ENCODE results near the gene CASP2. TPM values are rescaled to one million over a fixed set of nuclear protein-coding genes. Genes with fewer than 3 reads are reported as not detected.

Gene CASP2
- polyA plus RNA-seq (2012; ENCODE audit: missing spikeins): 21.0 TPM

GRCh38 chr7:143287935-143288826 lies at the start of gene CASP2:
CASP2 (plus strand) TSS chr7:143288351; CDS start chr7:143288456, 105 bp downstream.
- FAIRE-seq (peak; percentile 95), DNase-seq (ENCODE audit: insufficient read length) (peak; percentile 99)
- TF ChIP-seq POLR2A (IDR thresholded peaks at IDR 0.05; ENCODE audit: low read depth, low read length) (peak; percentile 78; the same call in 1 of the 2 replicates), TAF1 (IDR thresholded peaks at IDR 0.05; ENCODE audit: borderline replicate concordance, low read depth, low read length) (peak; percentile 79), POLR2AphosphoS5 (IDR thresholded peaks at IDR 0.05; ENCODE audit: low read depth, low read length) (peak; percentile 75)

- no peak for FAIRE-seq
- no peak for DNase-seq (ENCODE audit: insufficient read length)
- TF ChIP-seq POLR2AphosphoS5 (IDR thresholded peaks at IDR 0.05; ENCODE audit: low read depth, low read length): no peak
- no peak for TF ChIP-seq POLR2A (IDR thresholded peaks at IDR 0.05; ENCODE audit: low read depth, low read length)
These were observed 48.3 kb upstream of the CASP2 start for GRCh38 chr7:143239813-143240212.

- FAIRE-seq (peak; percentile 30), DNase-seq (ENCODE audit: insufficient read length) (peak; percentile 13)
- TF ChIP-seq POLR2A (IDR thresholded peaks at IDR 0.05; ENCODE audit: low read depth, low read length): no peak
- TF ChIP-seq TAF1 (IDR thresholded peaks at IDR 0.05; ENCODE audit: borderline replicate concordance, low read depth, low read length): no peak
- no peak for TF ChIP-seq POLR2AphosphoS5 (IDR thresholded peaks at IDR 0.05; ENCODE audit: low read depth, low read length)
These were observed 47.6 kb upstream of the CASP2 start for GRCh38 chr7:143240291-143241168.

DNA sequence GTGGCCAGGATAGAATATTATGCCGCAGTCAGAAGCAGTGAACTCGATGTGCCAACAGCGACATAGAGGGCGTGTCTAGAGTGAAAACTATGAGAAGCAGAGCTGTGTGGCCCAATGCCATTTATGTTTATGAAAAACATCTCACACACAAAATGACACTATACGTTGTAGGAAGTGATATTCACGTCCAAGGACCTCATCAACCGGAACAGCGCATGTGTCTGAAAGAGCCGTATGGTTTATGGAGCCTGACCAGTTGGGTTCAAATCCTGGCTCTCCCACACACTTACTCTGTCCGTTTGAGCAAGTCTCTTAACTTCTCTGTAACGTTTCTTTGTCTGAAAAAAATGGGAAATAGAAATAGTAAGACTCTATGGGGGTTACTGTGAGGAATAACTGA lies 45.8 kb upstream of the CASP2 start:
- no peak for TF ChIP-seq POLR2A (IDR thresholded peaks at IDR 0.05; ENCODE audit: low read depth, low read length)
- TF ChIP-seq POLR2AphosphoS5 (IDR thresholded peaks at IDR 0.05; ENCODE audit: low read depth, low read length): no peak
- TF ChIP-seq TAF1 (IDR thresholded peaks at IDR 0.05; ENCODE audit: borderline replicate concordance, low read depth, low read length): no peak
- FAIRE-seq: no peak

GRCh38 chr7:143243111-143243510 lies 45.0 kb upstream of the CASP2 start:
- no peak for DNase-seq (ENCODE audit: insufficient read length)

More for the DNA sequence above, 45.8 kb upstream of the CASP2 start:
- DNase-seq (ENCODE audit: insufficient read length): no peak

DNA sequence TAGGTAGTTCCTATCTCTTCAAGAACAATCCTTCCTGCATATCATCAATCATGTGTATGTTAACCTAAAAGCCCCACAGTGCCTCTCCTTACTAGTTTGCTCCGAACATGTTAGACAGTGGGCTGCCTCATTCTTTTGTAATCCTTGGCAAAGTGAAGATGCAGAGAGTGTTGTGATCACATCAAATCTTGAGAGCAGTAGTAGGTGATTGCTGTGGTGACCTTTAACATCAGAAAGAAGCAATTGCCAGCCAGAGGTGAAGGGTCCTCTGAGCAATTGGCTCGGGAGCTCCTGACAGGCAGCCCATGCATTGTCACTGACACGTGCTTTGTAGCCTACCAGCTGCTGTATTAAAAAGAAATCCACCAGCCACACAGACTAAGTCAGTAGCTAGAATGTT lies 44.5 kb upstream of the CASP2 start:
- FAIRE-seq (no peak), DNase-seq (ENCODE audit: insufficient read length) (no peak)
- no peak for TF ChIP-seq TAF1 (IDR thresholded peaks at IDR 0.05; ENCODE audit: borderline replicate concordance, low read depth, low read length)
- TF ChIP-seq POLR2AphosphoS5 (IDR thresholded peaks at IDR 0.05; ENCODE audit: low read depth, low read length): no peak
- TF ChIP-seq POLR2A (IDR thresholded peaks at IDR 0.05; ENCODE audit: low read depth, low read length): no peak

More at GRCh38 chr7:143243111-143243510, 45.0 kb upstream of the CASP2 start:
- FAIRE-seq: no peak
- TF ChIP-seq TAF1 (IDR thresholded peaks at IDR 0.05; ENCODE audit: borderline replicate concordance, low read depth, low read length) (no peak), POLR2A (IDR thresholded peaks at IDR 0.05; ENCODE audit: low read depth, low read length) (no peak), POLR2AphosphoS5 (IDR thresholded peaks at IDR 0.05; ENCODE audit: low read depth, low read length) (no peak)

GRCh38 chr7:143244321-143244720 lies 43.8 kb upstream of the CASP2 start:
- FAIRE-seq: no peak
- TF ChIP-seq POLR2A (IDR thresholded peaks at IDR 0.05; ENCODE audit: low read depth, low read length) (no peak), POLR2AphosphoS5 (IDR thresholded peaks at IDR 0.05; ENCODE audit: low read depth, low read length) (no peak), TAF1 (IDR thresholded peaks at IDR 0.05; ENCODE audit: borderline replicate concordance, low read depth, low read length) (no peak)
- no peak for DNase-seq (ENCODE audit: insufficient read length)

- FAIRE-seq: no peak
- no peak for TF ChIP-seq POLR2A (IDR thresholded peaks at IDR 0.05; ENCODE audit: low read depth, low read length)
- no peak for TF ChIP-seq POLR2AphosphoS5 (IDR thresholded peaks at IDR 0.05; ENCODE audit: low read depth, low read length)
- TF ChIP-seq TAF1 (IDR thresholded peaks at IDR 0.05; ENCODE audit: borderline replicate concordance, low read depth, low read length): no peak
- no peak for DNase-seq (ENCODE audit: insufficient read length)
These were observed 43.0 kb upstream of the CASP2 start for GRCh38 chr7:143245123-143245522.

- FAIRE-seq: no peak
- DNase-seq (ENCODE audit: insufficient read length): no peak
- TF ChIP-seq POLR2A (IDR thresholded peaks at IDR 0.05; ENCODE audit: low read depth, low read length) (no peak), POLR2AphosphoS5 (IDR thresholded peaks at IDR 0.05; ENCODE audit: low read depth, low read length) (no peak), TAF1 (IDR thresholded peaks at IDR 0.05; ENCODE audit: borderline replicate concordance, low read depth, low read length) (no peak)
These were observed 40.8 kb upstream of the CASP2 start for GRCh38 chr7:143247372-143247771.

GRCh38 chr7:143248761-143249354 lies 39.3 kb upstream of the CASP2 start:
- DNase-seq (ENCODE audit: insufficient read length) (no peak), FAIRE-seq (no peak)
- TF ChIP-seq POLR2A (IDR thresholded peaks at IDR 0.05; ENCODE audit: low read depth, low read length) (no peak), TAF1 (IDR thresholded peaks at IDR 0.05; ENCODE audit: borderline replicate concordance, low read depth, low read length) (no peak), POLR2AphosphoS5 (IDR thresholded peaks at IDR 0.05; ENCODE audit: low read depth, low read length) (no peak)

GRCh38 chr7:143250199-143250598 lies 38.0 kb upstream of the CASP2 start:
- no peak for DNase-seq (ENCODE audit: insufficient read length)
- no peak for FAIRE-seq
- no peak for TF ChIP-seq POLR2A (IDR thresholded peaks at IDR 0.05; ENCODE audit: low read depth, low read length)
- no peak for TF ChIP-seq TAF1 (IDR thresholded peaks at IDR 0.05; ENCODE audit: borderline replicate concordance, low read depth, low read length)
- no peak for TF ChIP-seq POLR2AphosphoS5 (IDR thresholded peaks at IDR 0.05; ENCODE audit: low read depth, low read length)
